Tibial nerve (tissue), 4 donors: ENCODE results near the gene CREBRF. TPM values are rescaled to one million over a fixed set of nuclear protein-coding genes. Genes with fewer than 3 reads are reported as not detected.
"Not testable (repeated sequence)": the region's sequence is repeated elsewhere in the genome, so short reads cannot be mapped to it uniquely, and the experiment has no call there.

Experiments
- DNase-seq, 2 donors: peaks; one replicate each; pipeline ENCODE4 v3.0.0-alpha.2; 2019; ENCODE audit warnings: low spot score in 2 of 2
- H3K27ac ChIP-seq, 4 donors: fragments of 200-600 bp; sonication (generic) in 3 of 4; one replicate each; pipeline ENCODE4 v1.5.1; 2017 to 2019; ENCODE audit warnings: mild to moderate bottlenecking in 1 of 4
- H3K27me3 ChIP-seq, 2 donors: fragments of 200-600 bp; sonication (generic) in 1 of 2; one replicate each; pipeline versions ENCODE4 v1.5.1 to v1.6.0; 2017 to 2019
- H3K36me3 ChIP-seq, 3 donors: fragments of 200-600 bp; sonication (generic); one replicate each; pipeline ENCODE4 v1.5.1; 2018 to 2019
- H3K4me1 ChIP-seq, 4 donors: fragments of 200-600 bp; sonication (generic) in 3 of 4; one replicate each; pipeline ENCODE4 v1.5.1; 2017 to 2019
- H3K4me3 ChIP-seq, 4 donors: fragments of 200-600 bp; sonication (generic) in 3 of 4; one replicate each; pipeline ENCODE4 v1.5.1; 2017 to 2019; ENCODE audit warnings: mild to moderate bottlenecking in 1 of 4, moderate library complexity in 1 of 4
- H3K9me3 ChIP-seq, 4 donors: fragments of 200-600 bp; sonication (generic) in 3 of 4; one replicate each; pipeline ENCODE4 v1.5.1; 2017 to 2019
- CTCF ChIP-seq, 5 experiments: fragments of 200-600 bp in 3 of 5; fragments of 450-650 bp in 2 of 5; sonication (generic) in 3 of 5; IDR thresholded peaks; one replicate each; pipeline ENCODE4 v1.5.1; 2016 to 2019; ENCODE audit warnings: antibody characterized with exemption in 5 of 5, mild to moderate bottlenecking in 3 of 5, moderate library complexity in 2 of 5
- EP300 ChIP-seq, 2 donors: sonication (generic); formaldehyde crosslinking; IDR thresholded peaks; one replicate each; pipeline ENCODE4 v1.6.1; 2017; ENCODE audit warnings: antibody characterized with exemption in 2 of 2, mild to moderate bottlenecking in 1 of 2
- POLR2A ChIP-seq, 2 donors: fragments of 450-650 bp; IDR thresholded peaks; one replicate each; pipeline ENCODE4 v1.6.1; 2017; ENCODE audit warnings: antibody characterized with exemption in 2 of 2, mild to moderate bottlenecking in 2 of 2, moderate library complexity in 2 of 2
- WGBS, 2 donors: methylation state at CpG; one replicate each; pipeline ENCODE4 v1.1.5; 2018; 5-methylcytosine and 5-hydroxymethylcytosine counted together
- total RNA-seq, 4 donors: library from RNA; depleted of rRNA; stranded (reverse); fragments of >200 nt; gene quantifications; one replicate each; pipeline ENCODE4 v1.1.0, GENCODE V29; 2016

CREBRF gene
- total RNA-seq, 4 donors from 2014 or later: 31.2 to 46.3 (median 40.5) TPM

GRCh38 chr5:173153842-173154241 lies 97.7 kb downstream of the CREBRF start:
- WGBS, 2 donors: 94 to 95% methylated on average over 7 of the region's 7 CpGs
- Histone ChIP-seq H3K36me3 (peaks cover 0 to 98% (median 11%) of the 10 kb centered on the region in 3 donors), H3K27ac (no peak overlapping the region), H3K4me3 (no peak overlapping the region), H3K27me3 (no peaks in the 10 kb centered on the region), H3K4me1 (no peaks in the 10 kb centered on the region), H3K9me3 (no peaks in the 10 kb centered on the region)
- no peak for DNase-seq
- no peak for TF ChIP-seq CTCF (IDR thresholded peaks at IDR 0.05)
- TF ChIP-seq EP300 (IDR thresholded peaks at IDR 0.05): no peak
- no peak for TF ChIP-seq POLR2A (IDR thresholded peaks at IDR 0.05)

GRCh38 chr5:173154619-173155018 lies 98.5 kb downstream of the CREBRF start:
- not testable (repeated sequence) for H3K27ac ChIP-seq, DNase-seq, H3K27me3 ChIP-seq, H3K4me3 ChIP-seq, H3K4me1 ChIP-seq, H3K9me3 ChIP-seq
- H3K36me3 ChIP-seq: peaks cover 0 to 94% (median 11%) of the 10 kb centered on the region in 3 donors
- 97 to 98% methylated on average over 5 of the region's 5 CpGs for WGBS, 2 donors

GRCh38 chr5:173155912-173156311 lies 99.8 kb downstream of the CREBRF start:
- 56 to 62% methylated on average over 2 of the region's 2 CpGs for WGBS, 2 donors
- Histone ChIP-seq H3K4me3 (no peak overlapping the region), H3K4me1 (no peaks in the 10 kb centered on the region), H3K36me3 (peaks cover 0 to 94% (median 11%) of the 10 kb centered on the region in 3 donors), H3K27me3 (no peaks in the 10 kb centered on the region), H3K9me3 (no peaks in the 10 kb centered on the region), H3K27ac (no peak overlapping the region)
- TF ChIP-seq POLR2A (IDR thresholded peaks at IDR 0.05) (no peak), EP300 (IDR thresholded peaks at IDR 0.05) (no peak), CTCF (IDR thresholded peaks at IDR 0.05) (no peak)
- no peak for DNase-seq

GRCh38 chr5:173158366-173158765 lies 102.2 kb downstream of the CREBRF start:
- Histone ChIP-seq H3K27ac (no peak overlapping the region), H3K9me3 (no peaks in the 10 kb centered on the region), H3K4me1 (no peaks in the 10 kb centered on the region), H3K27me3 (no peaks in the 10 kb centered on the region), H3K36me3 (peaks cover 0 to 95% (median 11%) of the 10 kb centered on the region in 3 donors), H3K4me3 (no peak overlapping the region)
- DNase-seq: no peak
- no peak for TF ChIP-seq POLR2A (IDR thresholded peaks at IDR 0.05)
- no peak for TF ChIP-seq CTCF (IDR thresholded peaks at IDR 0.05)
- no peak for TF ChIP-seq EP300 (IDR thresholded peaks at IDR 0.05)
- WGBS, 2 donors: 86 to 92% methylated on average over 8 of the region's 8 CpGs

GRCh38 chr5:173159256-173159655 lies 103.1 kb downstream of the CREBRF start:
- Histone ChIP-seq H3K27ac (no peak overlapping the region), H3K4me3 (no peak overlapping the region), H3K9me3 (no peaks in the 10 kb centered on the region), H3K36me3 (peaks cover 0 to 95% (median 11%) of the 10 kb centered on the region in 3 donors), H3K27me3 (no peaks in the 10 kb centered on the region), H3K4me1 (no peaks in the 10 kb centered on the region)
- no peak for DNase-seq
- WGBS, 2 donors: 98% methylated on average over 3 of the region's 3 CpGs
- TF ChIP-seq POLR2A (IDR thresholded peaks at IDR 0.05) (no peak), EP300 (IDR thresholded peaks at IDR 0.05) (no peak), CTCF (IDR thresholded peaks at IDR 0.05) (no peak)

- H3K36me3 ChIP-seq: peaks cover 0 to 89% (median 7%) of the 10 kb centered on the region in 3 donors
- H3K4me1 ChIP-seq: no peaks in the 10 kb centered on the region
- DNase-seq: no peak
- H3K27me3 ChIP-seq: no peaks in the 10 kb centered on the region
- no peaks in the 10 kb centered on the region for H3K9me3 ChIP-seq
- no peak overlapping the region for H3K27ac ChIP-seq
- WGBS, 2 donors: 82 to 91% methylated on average over 5 of the region's 5 CpGs
- H3K4me3 ChIP-seq: no peak overlapping the region
- no peak for TF ChIP-seq EP300 (IDR thresholded peaks at IDR 0.05)
- no peak for TF ChIP-seq POLR2A (IDR thresholded peaks at IDR 0.05)
- no peak for TF ChIP-seq CTCF (IDR thresholded peaks at IDR 0.05)
Observed at GRCh38 chr5:173161148-173161547, 105.0 kb downstream of the CREBRF start.
